GM12872 (cell line): ENCODE measurements around the gene ATP6V1B1.

Experiments used
- TF ChIP-seq, protein P1 (sequence below): IDR thresholded peaks from 3 replicates; pipeline ENCODE4 v1.5.1; 2011; ENCODE audit warnings: low read depth, mild to moderate bottlenecking, low read length, moderate library complexity; ENCODE audit not compliant: insufficient read depth

The ATP6V1B1 gene

DNA sequence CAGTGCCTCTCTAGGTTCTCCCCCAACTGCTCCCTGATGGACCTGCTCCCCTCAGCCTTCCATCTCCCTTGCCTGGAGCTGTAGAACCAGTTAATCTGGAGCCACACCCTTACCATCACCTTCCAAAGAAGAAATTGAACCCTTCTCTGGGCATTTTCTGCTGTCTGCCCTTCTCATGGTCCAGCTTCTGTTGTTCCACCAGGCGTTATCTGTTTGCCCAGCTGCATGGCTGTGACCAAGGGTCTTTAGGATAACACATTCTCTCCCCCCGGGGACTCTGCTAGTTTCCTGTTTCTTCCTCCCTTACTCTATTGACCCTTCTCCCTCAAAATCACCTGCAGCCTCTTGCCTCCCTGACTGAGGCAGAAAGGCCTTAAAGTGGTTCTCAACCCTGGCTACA lies 39.5 kb downstream of the ATP6V1B1 start:
- TF ChIP-seq, protein P1, sequence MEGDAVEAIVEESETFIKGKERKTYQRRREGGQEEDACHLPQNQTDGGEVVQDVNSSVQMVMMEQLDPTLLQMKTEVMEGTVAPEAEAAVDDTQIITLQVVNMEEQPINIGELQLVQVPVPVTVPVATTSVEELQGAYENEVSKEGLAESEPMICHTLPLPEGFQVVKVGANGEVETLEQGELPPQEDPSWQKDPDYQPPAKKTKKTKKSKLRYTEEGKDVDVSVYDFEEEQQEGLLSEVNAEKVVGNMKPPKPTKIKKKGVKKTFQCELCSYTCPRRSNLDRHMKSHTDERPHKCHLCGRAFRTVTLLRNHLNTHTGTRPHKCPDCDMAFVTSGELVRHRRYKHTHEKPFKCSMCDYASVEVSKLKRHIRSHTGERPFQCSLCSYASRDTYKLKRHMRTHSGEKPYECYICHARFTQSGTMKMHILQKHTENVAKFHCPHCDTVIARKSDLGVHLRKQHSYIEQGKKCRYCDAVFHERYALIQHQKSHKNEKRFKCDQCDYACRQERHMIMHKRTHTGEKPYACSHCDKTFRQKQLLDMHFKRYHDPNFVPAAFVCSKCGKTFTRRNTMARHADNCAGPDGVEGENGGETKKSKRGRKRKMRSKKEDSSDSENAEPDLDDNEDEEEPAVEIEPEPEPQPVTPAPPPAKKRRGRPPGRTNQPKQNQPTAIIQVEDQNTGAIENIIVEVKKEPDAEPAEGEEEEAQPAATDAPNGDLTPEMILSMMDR, result no peak

DNA sequence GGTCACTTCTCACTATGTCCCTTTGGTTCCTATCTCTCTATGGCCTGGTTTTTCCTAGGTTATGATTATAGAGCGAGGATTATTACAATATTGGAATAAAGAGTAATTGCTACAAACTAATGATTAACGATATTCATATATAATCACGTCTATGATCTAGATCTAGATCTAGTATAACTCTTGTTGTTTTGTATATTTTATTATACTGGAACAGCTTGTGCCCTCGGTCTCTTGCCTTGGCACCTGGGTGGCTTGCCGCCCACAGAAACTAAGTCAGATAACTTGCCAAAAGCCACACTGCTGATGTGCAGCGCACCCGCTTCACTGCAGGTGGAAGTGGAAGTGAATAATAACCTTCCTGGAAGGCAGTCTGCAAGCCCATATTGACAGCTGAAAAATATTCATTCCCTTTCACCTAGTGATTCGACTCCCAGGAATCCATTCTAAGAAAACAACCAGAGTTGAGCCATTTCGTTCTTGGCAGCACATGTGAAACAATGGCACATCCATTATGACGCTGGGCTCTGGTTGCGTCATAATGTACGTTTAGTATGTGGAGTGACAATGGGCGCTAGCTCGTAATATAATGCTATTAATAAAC lies 42.0 kb downstream of the ATP6V1B1 start:
- TF ChIP-seq, protein P1, result no peak

DNA sequence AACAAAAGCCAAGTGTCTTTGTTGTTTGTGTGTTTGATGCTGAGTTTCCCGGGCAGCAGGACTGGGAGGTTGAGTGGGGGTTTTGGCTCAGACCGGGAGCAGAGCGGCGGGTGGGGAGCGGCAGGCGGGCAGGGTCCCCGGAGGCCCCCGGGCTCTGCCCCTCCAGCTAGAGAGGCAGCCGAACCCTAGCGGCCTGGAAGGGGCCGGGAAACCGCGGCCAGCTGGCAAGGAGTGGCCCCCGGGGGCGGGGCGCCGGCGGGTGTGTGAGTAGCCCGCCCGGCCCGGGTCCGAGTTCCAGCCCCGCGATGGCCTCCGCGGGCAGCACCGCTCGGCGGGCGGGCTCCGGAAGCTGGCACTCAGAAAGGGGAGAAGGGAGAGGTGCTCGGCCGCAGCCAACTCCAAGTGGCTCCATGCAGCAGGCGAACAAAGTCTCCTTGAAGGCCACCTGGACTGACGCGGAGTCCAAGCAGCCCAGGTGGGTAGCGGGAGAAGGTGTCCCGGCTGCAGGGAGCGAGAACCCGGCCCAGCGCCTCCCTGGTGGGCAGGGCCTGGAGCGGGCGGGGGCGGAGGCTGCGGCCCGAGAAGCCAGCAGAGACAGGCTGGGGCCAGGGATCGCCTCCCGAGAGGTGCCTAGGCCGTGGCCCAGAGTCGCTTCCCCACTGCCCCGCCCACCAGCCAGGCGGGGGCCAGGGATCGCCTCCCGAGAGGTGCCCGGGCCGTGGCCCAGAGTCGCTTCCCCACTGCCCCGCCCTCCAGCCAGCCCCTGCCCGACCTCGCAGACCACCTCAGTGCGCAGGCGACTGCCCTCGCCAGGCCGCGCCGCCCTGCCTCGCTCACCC lies 42.9 kb downstream of the ATP6V1B1 start, which contains the start of gene ANKRD53:
Gene ANKRD53 (plus strand): TSS at position 290 of the 839 bp plus-strand sequence. CDS start 16 bp downstream, at position 306.
- TF ChIP-seq, protein P1, result no peak

DNA sequence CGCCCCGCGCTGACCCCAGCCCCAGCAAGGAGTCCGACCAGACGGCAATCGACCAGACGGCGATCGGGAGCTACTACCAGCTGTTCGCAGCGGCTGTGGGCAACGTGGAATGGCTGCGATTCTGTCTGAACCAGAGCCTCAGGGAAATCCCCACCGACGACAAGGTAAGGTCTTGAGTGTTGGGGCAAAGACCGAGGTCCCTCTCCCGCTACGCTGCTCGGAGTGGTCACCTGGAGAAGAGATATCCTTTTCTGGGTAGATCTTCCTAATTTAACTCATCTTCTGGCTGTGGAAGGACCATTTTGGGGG lies 43.4 kb downstream of the ATP6V1B1 start:
- TF ChIP-seq, protein P1, result no peak

DNA sequence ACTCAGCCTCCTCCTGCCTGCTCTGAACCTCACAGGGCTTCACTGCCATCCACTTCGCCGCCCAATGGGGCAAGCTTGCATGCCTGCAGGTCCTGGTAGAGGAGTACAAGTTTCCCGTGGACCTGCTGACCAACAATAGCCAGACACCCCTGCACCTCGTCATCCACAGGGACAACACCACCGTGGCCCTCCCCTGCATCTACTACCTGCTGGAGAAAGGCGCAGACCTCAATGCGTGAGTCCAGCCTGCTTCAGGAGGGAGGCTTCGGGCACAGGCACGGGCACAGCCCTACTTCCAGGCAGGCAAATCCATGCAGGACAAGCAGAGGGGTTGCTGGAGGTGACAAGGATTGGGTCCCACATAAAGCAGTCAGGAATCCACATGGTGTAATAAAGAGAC lies 43.9 kb downstream of the ATP6V1B1 start:
- TF ChIP-seq, protein P1, result no peak

DNA sequence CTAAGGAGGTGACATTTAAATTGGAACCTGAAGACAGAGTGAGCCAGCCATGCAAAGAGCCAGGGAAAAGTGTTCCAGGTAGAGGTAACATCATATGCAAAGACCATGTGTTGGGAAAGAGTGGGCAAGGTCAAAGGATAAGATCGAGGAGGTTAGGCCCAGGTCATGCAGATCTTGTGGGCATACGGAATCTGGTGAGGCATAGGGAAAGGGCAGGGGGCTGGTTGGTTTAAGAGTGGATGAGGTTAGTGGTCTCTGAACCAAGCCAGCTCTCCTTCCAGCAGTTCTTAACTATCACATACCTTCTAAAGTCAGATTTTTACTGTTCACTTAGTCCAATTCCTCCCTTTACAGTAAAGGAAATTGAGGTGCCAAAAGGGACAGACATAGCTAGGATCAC lies 45.7 kb downstream of the ATP6V1B1 start:
- TF ChIP-seq, protein P1, result no peak

DNA sequence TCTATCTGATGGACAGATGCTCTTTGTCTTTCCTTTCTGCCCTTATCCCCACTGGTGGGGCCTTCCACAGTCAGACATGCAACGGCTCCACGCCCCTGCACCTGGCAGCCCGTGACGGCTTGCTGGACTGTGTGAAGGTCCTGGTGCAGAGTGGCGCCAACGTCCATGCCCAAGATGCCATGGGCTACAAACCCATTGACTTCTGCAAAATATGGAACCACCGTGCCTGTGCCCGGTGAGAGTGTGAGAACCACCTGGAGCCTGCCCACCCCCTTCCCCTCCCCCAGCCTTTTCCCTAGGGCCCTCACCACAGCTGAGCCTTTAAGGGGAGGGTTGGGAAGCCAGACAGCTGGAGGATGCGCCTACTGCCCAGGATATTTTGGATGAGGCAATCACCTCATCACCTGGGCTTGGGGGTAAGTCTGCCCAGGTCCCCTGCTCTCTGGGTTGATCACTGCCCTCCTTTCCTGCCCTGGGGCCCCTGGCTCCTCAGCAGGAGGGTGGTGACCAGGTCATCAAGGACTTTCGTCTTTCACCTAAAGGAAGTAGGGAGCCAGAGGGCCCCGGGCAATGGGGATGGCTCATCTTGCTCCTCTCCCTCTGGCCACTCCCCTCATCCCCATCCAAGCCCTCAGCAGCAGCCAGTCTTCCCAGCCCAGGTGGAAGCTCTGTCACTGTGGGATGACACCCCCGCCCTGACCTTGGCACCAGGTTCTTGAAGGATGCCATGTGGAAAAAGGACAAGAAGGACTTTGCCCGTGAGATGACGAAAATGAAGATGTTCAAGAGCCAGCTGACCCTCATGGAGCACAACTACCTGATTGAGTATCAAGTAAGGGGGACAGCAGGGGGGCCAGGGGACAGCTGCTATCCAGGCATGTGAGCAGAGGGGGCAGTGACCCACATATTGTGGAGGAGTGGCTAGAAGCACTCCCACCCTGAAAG lies 46.4 kb downstream of the ATP6V1B1 start:
- TF ChIP-seq, protein P1, result no peak
